Endodermal cell (in vitro differentiated cells): ENCODE results near the gene COL18A1. TPM values are rescaled to one million over a fixed set of nuclear protein-coding genes. Genes with fewer than 3 reads are reported as not detected.
"Not testable (repeated sequence)": the region's sequence is repeated elsewhere in the genome, so short reads cannot be mapped to it uniquely, and the experiment has no call there.

Experiments
- DNase-seq: peaks from one replicate; pipeline ENCODE4 v3.0.0-alpha.2; 2017
- H3K27ac ChIP-seq: 2 replicates; pipeline ENCODE4 v1.5.1; 2013; ENCODE audit warnings: mild to moderate bottlenecking, low read depth, low read length, moderate library complexity
- H3K27me3 ChIP-seq: 2 replicates; pipeline ENCODE4 v1.6.1; 2013; ENCODE audit warnings: mild to moderate bottlenecking, low read length, moderate library complexity; ENCODE audit not compliant: insufficient read depth, control insufficient read depth, poor library complexity, severe bottlenecking
- H3K36me3 ChIP-seq: 2 replicates; pipeline ENCODE4 v1.7.0; 2013; ENCODE audit warnings: mild to moderate bottlenecking, low read length, moderate library complexity; ENCODE audit not compliant: control insufficient read depth, insufficient read depth
- H3K4me1 ChIP-seq: one replicate; pipeline ENCODE4 v1.7.0; 2013; ENCODE audit warnings: low read length; ENCODE audit not compliant: control insufficient read depth, insufficient read depth
- H3K4me3 ChIP-seq: 2 replicates; pipeline ENCODE4 v1.5.1; 2013; ENCODE audit warnings: mild to moderate bottlenecking, low read length, moderate library complexity
- H3K9ac ChIP-seq: 2 replicates; pipeline ENCODE4 v1.6.1; 2013; ENCODE audit warnings: mild to moderate bottlenecking, low read length, moderate library complexity; ENCODE audit not compliant: poor library complexity, severe bottlenecking; ENCODE audit errors: extremely low read depth
- H3K9me3 ChIP-seq: 2 replicates; pipeline ENCODE4 v1.6.1; 2013; ENCODE audit warnings: mild to moderate bottlenecking, low read length, moderate library complexity; ENCODE audit not compliant: control insufficient read depth
- H3K27ac Mint-ChIP-seq: 2 replicates; pipeline ENCODE4 v1.8.0; 2020; ENCODE audit warnings: mixed read lengths
- H3K27me3 Mint-ChIP-seq: 2 replicates; pipeline ENCODE4 v1.8.0; 2021; ENCODE audit warnings: mild to moderate bottlenecking, mixed read lengths; ENCODE audit not compliant: insufficient read depth
- H3K36me3 Mint-ChIP-seq: 2 replicates; pipeline ENCODE4 v1.8.0; 2020; ENCODE audit warnings: low read depth, mixed read lengths
- H3K4me1 Mint-ChIP-seq: 2 replicates; pipeline ENCODE4 v1.8.0; 2020; ENCODE audit warnings: mixed read lengths
- H3K4me3 Mint-ChIP-seq: 2 replicates; pipeline ENCODE4 v1.8.0; 2020; ENCODE audit warnings: mild to moderate bottlenecking, moderate library complexity, mixed read lengths
- H3K9me3 Mint-ChIP-seq: 2 replicates; pipeline ENCODE4 v1.8.0; 2020; ENCODE audit warnings: mild to moderate bottlenecking, mixed read lengths
- WGBS, 2 experiments: methylation state at CpG; one replicate each; pipeline versions ENCODE4 v1.1.5 to v1.1.7; 2013; ENCODE audit warnings: missing lambda C conversion rate in 2 of 2, mixed read lengths in 1 of 2; ENCODE audit not compliant: insufficient coverage in 1 of 2, insufficient read length in 1 of 2; 5-methylcytosine and 5-hydroxymethylcytosine counted together
- total RNA-seq, 2 donors: library from RNA; stranded (reverse); fragmentation: NEBNext Ultra II Directional in 1 of 2; extraction: Animal tissue kit (Norgen Biotek cat#: 25700) in 1 of 2; gene quantifications; 2 replicates in 1 of 2; 3 replicates in 1 of 2; pipeline ENCODE4 v1.2.1, GENCODE V29; 2021
- TF ChIP-seq, protein P1 (sequence below): fragments of 200-600 bp; sonication (generic); conservative IDR thresholded peaks from 2 replicates; pipeline ENCODE4 v1.5.0; 2021; ENCODE audit warnings: antibody characterized with exemption, mild to moderate bottlenecking

COL18A1 gene
- total RNA-seq, 2 donors from 2014 or later: 332 to 398 TPM

DNA sequence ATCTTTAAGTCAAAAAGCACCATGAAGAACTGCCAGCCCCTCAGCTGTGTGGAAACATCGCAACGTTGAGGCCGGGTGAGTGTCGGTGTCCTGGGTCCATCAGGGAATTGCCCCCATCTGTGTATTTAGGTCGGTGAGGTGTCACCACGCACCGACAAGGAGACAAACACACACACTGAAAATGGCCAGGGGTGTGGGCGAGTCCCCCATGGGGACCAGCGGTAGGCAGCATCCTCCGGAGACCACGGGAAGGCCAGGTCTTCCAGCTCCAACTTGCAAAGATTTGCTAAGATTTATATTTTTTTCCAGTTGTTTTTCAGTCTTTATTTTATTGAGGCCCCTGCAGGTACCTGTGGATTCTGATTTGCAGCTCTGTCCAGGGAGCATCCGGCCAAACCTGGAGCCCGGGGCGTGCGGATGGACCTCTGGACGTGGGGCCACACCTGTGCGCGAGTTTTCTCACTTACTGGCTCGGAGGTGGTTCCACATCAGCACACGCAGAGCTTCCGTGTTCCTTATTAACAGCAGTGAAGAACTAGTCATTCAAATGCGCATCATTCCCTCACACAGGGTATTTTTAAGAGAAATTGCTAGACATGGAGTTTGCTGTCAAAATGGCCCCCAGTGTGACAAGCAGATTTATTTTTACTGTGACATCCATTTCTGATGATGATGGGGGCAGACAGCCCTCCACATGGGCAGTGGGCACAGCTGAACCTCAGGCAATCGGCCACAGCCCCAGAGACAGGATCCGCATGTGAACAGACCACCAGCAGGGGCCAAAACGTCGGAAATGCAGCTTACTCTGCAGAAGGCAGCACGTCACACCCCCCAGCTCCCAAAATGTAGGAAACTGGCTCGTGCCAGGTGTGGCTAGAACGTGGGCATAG lies 154.5 kb downstream of the COL18A1 start:
- Histone ChIP-seq H3K9me3 (peaks cover 14% of the 10 kb centered on the region), H3K27ac (no peak overlapping the region), H3K9ac (no peak overlapping the region), H3K4me1 (no peaks in the 10 kb centered on the region), H3K27me3 (no peaks in the 10 kb centered on the region), H3K4me3 (no peak overlapping the region), H3K36me3 (no peaks in the 10 kb centered on the region)
- H3K27ac Mint-ChIP-seq: no peak overlapping the region
- no peaks in the 10 kb centered on the region for H3K36me3 Mint-ChIP-seq
- no peaks in the 10 kb centered on the region for H3K4me1 Mint-ChIP-seq
- peaks cover 7% of the 10 kb centered on the region for H3K9me3 Mint-ChIP-seq
- 87 to 89% methylated on average over 29 of the region's 29 CpGs for WGBS, 2 experiments
- peaks cover 20% of the 10 kb centered on the region for H3K27me3 Mint-ChIP-seq
- no peak overlapping the region for H3K4me3 Mint-ChIP-seq
- TF ChIP-seq, protein P1, sequence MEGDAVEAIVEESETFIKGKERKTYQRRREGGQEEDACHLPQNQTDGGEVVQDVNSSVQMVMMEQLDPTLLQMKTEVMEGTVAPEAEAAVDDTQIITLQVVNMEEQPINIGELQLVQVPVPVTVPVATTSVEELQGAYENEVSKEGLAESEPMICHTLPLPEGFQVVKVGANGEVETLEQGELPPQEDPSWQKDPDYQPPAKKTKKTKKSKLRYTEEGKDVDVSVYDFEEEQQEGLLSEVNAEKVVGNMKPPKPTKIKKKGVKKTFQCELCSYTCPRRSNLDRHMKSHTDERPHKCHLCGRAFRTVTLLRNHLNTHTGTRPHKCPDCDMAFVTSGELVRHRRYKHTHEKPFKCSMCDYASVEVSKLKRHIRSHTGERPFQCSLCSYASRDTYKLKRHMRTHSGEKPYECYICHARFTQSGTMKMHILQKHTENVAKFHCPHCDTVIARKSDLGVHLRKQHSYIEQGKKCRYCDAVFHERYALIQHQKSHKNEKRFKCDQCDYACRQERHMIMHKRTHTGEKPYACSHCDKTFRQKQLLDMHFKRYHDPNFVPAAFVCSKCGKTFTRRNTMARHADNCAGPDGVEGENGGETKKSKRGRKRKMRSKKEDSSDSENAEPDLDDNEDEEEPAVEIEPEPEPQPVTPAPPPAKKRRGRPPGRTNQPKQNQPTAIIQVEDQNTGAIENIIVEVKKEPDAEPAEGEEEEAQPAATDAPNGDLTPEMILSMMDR: no peak
- peak; percentile 41 for DNase-seq

DNA sequence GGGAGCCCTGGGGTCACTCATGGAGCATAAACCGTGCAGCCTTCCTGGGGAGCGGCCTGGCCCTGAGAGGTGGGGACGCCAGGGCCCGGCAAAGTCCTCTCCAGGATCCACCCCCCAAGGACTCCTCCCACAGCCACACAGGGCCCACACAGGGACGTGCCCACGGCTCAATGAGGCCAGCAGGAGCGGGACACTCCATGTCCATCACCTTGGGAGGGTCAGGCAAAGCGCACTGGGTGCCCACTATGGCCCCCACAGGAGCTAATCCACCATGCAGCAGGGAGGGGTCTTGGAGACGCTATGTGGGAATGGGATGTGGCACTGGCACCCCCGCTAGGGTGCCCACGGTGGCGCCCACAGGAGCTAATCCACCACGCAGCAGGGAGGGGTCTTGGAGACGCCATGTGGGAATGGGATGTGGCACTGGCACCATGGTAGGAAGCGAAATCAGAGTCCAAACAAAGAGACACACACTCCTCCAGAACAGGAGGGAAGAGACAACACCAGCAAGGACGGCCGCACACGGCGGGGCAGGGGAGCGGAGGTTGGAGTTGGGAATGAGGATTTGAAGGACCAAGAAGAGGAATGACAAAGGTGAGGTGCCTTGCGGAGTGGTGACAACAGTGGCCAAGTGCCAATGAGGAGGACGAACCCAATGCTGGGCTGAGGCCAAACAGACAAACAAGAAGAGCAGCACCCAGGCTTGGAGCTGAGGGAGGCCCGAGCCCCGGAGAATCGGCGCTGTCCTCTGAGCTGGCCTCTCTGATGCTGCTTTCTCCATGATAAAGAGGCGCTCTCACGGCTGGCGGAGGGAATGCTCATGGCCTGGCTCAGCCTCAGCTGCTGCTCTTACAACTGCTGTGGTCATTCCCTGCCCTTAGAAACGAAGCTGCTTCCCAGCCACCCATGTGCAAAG lies 155.4 kb downstream of the COL18A1 start:
- 86 to 89% methylated on average over 20 to 30 of the region's 30 CpGs for WGBS, 2 experiments
- H3K27ac Mint-ChIP-seq: no peak overlapping the region

DNA sequence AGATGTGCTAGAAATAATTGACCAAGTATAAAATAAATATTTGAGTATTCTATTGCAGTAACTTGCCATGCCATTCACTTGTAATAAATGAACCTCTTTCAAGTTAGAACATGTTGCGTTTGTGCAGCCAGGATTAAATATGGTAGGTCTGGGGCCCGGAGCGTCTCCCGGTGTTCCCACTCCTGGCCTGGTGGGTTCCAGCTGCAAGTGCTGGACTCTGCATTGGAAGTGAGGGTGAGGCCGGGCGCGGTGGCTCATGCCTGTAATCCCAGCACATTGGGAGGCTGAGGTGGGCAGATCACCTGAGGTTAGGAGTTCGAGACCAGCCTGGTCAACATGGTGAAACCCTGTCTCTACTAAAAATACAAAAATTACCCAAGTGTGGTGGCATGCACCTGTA lies 156.3 kb downstream of the COL18A1 start:
- H3K4me3 Mint-ChIP-seq, H3K27ac ChIP-seq, H3K9me3 Mint-ChIP-seq, H3K4me1 ChIP-seq, H3K36me3 ChIP-seq, H3K36me3 Mint-ChIP-seq, DNase-seq, H3K4me3 ChIP-seq, H3K4me1 Mint-ChIP-seq, H3K27ac Mint-ChIP-seq, H3K9ac ChIP-seq, H3K27me3 ChIP-seq: not testable (repeated sequence)
- 90 to 92% methylated on average over 4 to 8 of the region's 8 CpGs for WGBS, 2 experiments
- peaks cover 18% of the 10 kb centered on the region for H3K27me3 Mint-ChIP-seq
- peaks cover 20% of the 10 kb centered on the region for H3K9me3 ChIP-seq

More for the DNA sequence above, 155.4 kb downstream of the COL18A1 start:
- no peak overlapping the region for H3K27ac ChIP-seq
- H3K36me3 Mint-ChIP-seq: no peaks in the 10 kb centered on the region
- H3K9me3 ChIP-seq: peaks cover 20% of the 10 kb centered on the region
- no peak overlapping the region for H3K4me3 ChIP-seq
- H3K4me1 Mint-ChIP-seq: no peaks in the 10 kb centered on the region
- TF ChIP-seq, protein P1: no peak
- H3K4me1 ChIP-seq: no peaks in the 10 kb centered on the region
- H3K27me3 ChIP-seq: no peaks in the 10 kb centered on the region
- no peaks in the 10 kb centered on the region for H3K36me3 ChIP-seq
- peak; percentile 43 for DNase-seq
- peaks cover 18% of the 10 kb centered on the region for H3K27me3 Mint-ChIP-seq
- peaks cover 7% of the 10 kb centered on the region for H3K9me3 Mint-ChIP-seq
- no peak overlapping the region for H3K9ac ChIP-seq
- no peak overlapping the region for H3K4me3 Mint-ChIP-seq
